MG63 (cell line): ENCODE data around the gene UNC45B. TPM values are rescaled to one million over a fixed set of nuclear protein-coding genes. Genes with fewer than 3 reads are reported as not detected.
"Not testable (repeated sequence)": the region's sequence is repeated elsewhere in the genome, so short reads cannot be mapped to it uniquely, and the experiment has no call there.

Source experiments
- DNase-seq: peaks from one replicate; pipeline ENCODE4 v3.0.0-alpha.2; 2020
- H3K27me3 ChIP-seq: fragments of 250-450 bp; sonication (Bioruptor Pico); 2 replicates; pipeline ENCODE4 v1.5.1; 2020; ENCODE audit warnings: mild to moderate bottlenecking, moderate library complexity
- H3K36me3 ChIP-seq: fragments of 250-450 bp; sonication (Bioruptor Pico); 2 replicates; pipeline ENCODE4 v1.5.1; 2020; ENCODE audit warnings: mild to moderate bottlenecking, moderate library complexity
- H3K4me3 ChIP-seq: fragments of 250-450 bp; sonication (Bioruptor Pico); 2 replicates; pipeline ENCODE4 v1.5.1; 2020; ENCODE audit warnings: mild to moderate bottlenecking, moderate library complexity
- H3K9me3 ChIP-seq: fragments of 250-450 bp; sonication (Bioruptor Pico); 2 replicates; pipeline ENCODE4 v1.5.1; 2020; ENCODE audit warnings: mild to moderate bottlenecking, moderate library complexity
- total RNA-seq: library from RNA; depleted of rRNA; stranded (reverse); fragments of >200 nt; shearing (Covaris generic); gene quantifications from 2 replicates; pipeline ENCODE4 v1.2.3, GENCODE V29; 2014; ENCODE audit warnings: low replicate concordance

The UNC45B gene
- total RNA-seq, 1 experiment from 2014 or later = not detected

DNA sequence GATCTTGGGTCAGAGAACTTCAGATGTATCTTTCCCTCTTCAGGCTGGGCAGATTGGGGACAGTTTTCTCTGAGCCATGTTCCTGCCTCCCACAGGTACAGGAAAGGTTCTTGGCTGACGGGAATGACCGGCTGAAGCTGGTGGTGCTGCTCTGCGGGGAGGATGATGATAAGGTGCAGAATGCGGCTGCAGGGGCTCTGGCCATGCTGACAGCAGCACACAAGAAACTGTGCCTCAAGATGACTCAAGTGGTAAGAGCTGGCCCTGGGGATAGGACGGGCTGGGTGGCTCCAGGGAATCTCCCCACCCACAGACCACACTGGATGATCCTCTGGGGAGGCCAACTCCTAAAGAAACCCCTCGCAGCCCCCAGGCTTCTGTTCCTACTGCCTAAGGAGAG lies 35.7 kb downstream of the UNC45B start:
- H3K4me3 ChIP-seq = no peak overlapping the region
- no peaks in the 10 kb centered on the region for H3K9me3 ChIP-seq
- H3K27me3 ChIP-seq = no peaks in the 10 kb centered on the region
- H3K36me3 ChIP-seq = no peaks in the 10 kb centered on the region
- no peak for DNase-seq

DNA sequence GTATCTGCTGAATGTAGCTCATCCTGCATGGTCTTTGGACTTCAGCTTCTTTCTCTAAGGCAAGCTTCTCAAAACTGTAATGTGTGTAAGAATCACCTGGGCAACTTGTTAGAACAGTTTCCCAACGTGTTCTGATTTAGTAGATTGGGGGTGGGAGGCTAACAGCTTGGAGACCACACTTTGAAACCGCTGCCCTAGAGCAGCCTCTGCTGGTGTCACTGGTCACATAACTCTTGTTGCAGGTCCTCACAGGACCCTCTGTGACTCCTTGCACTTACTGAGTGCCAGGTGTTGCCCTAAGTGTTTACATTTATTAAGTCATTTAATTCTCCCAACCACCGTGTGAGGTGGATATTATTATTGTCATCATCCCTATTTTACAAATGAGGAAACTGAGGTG lies 36.7 kb downstream of the UNC45B start:
- H3K36me3 ChIP-seq = no peaks in the 10 kb centered on the region
- no peak for DNase-seq

DNA sequence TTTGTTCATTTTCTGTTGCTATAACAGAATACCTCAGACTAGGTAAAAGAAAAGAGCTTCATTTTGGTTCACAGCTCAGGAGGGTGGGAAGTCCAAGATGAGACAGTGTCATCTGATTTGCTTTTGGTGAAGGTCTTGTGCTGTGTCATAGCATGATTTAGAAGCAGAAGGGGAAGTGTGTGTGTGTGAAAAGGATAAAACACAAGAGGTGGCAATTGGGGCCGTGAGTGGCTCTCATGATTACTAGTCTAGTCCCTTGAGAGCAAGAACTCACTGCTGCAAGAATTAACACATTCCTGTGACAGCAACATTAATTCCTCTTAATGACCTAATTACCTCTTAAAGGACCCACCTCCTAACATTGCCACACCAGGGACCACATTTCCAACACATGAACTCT lies 38.2 kb downstream of the UNC45B start:
- no peak for DNase-seq
- Histone ChIP-seq H3K4me3 (no peak overlapping the region), H3K9me3 (no peaks in the 10 kb centered on the region; the same call in 1 of the 2 replicates), H3K27me3 (no peaks in the 10 kb centered on the region), H3K36me3 (no peaks in the 10 kb centered on the region)

More for the DNA sequence above, 36.7 kb downstream of the UNC45B start:
- H3K9me3 ChIP-seq = no peaks in the 10 kb centered on the region
- no peaks in the 10 kb centered on the region for H3K27me3 ChIP-seq
- H3K4me3 ChIP-seq = no peak overlapping the region

DNA sequence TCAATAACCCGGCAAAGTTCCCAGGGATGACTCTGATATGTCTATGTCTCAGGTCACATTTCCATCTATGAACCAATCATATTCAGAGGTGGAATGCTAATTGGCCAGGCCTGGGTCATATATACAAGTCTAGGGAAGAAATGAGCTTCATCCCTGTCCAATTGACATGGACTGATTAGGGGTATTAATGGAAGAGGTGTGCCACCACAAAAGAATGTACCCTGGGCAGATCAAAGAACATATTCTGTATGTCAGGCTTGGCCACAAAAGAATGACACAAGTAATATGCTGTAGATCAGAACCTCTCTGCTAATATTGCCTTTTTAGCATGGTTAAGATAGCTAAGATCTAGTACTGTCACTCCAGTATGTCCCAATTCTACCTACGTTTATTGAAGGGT lies 39.9 kb downstream of the UNC45B start:
- DNase-seq = no peak
- H3K36me3 ChIP-seq = no peaks in the 10 kb centered on the region
- no peaks in the 10 kb centered on the region for H3K27me3 ChIP-seq
- H3K9me3 ChIP-seq = no peaks in the 10 kb centered on the region; the same call in 1 of the 2 replicates
- no peak overlapping the region for H3K4me3 ChIP-seq

DNA sequence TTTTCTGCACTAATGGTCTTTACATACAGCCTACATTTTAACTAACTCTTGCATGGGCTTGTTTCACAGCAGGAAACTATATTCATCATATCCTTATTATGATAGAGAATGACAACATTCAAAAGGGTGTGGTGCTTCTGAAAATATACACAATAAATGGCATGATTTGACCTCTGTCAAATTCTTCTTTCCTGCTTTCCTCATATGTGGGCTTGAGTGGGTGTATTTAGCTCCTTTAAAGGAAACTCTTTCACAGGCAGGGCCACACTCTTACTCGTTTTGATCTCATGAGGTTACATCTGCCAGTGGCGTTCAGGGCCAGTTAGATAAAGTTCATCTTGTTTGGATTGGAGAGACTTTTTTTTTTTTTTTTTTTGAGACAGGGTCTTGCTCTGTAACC lies 40.5 kb downstream of the UNC45B start:
- H3K27me3 ChIP-seq = no peaks in the 10 kb centered on the region
- DNase-seq = peak; percentile 10
- H3K36me3 ChIP-seq = no peaks in the 10 kb centered on the region
- H3K9me3 ChIP-seq = no peaks in the 10 kb centered on the region; the same call in 1 of the 2 replicates
- H3K4me3 ChIP-seq = no peak overlapping the region

DNA sequence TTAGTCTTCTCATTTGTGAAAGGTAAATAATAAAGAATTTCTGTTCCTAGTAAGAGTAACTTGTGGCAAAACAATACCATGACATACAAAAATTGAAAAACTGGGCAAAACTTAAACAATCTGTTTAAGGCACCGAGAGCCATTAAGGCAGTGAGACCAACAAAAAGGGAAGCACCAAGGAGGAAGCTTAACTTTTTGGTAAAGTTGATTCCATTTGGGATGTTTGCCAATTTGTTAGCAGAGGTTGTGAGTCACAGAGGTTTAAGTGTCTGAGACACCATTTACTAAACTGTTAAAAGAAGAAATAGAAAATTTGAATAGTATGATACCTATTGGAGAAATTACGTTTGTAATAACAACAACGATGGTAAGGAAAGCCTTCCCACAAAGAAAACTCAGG lies 41.7 kb downstream of the UNC45B start:
- no peak for DNase-seq

DNA sequence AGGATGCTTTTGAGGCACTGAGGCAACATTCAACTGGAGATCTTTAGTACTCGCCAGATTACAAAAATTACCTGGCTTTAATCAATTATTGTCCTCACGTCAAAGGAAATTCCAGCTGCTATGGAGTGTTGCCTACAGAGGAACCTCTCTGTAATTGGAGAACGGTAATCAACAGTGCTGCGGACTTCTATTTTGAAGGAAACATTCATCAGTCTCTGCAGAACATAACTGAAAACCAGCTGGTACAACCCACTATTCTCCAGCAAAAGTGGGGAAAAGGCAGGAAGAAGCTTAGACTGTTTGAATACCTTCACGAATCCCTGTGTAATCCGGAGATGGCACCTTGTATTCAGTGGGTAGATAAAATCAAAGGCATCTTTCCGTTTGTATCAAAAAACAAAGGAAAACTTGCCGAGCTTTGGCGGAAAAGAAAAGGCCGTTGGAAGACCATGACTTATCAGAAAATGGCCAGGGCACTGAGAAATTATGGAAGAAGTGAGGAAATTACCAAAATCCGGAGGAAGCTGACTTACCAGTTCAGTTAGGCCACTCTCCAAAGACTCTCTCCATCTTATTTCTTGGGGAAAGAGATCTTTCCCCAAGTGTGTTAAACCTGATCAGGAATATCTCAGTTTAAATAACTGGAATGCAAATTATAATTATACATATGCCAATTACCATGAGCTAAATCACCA lies 43.5 kb downstream of the UNC45B start:
- DNase-seq = no peak
- Histone ChIP-seq H3K36me3 (no peaks in the 10 kb centered on the region), H3K27me3 (no peaks in the 10 kb centered on the region), H3K4me3 (no peak overlapping the region), H3K9me3 (no peaks in the 10 kb centered on the region; the same call in 1 of the 2 replicates)

More for the DNA sequence above, 41.7 kb downstream of the UNC45B start:
- Histone ChIP-seq H3K27me3 (no peaks in the 10 kb centered on the region), H3K9me3 (no peaks in the 10 kb centered on the region; the same call in 1 of the 2 replicates), H3K36me3 (no peaks in the 10 kb centered on the region), H3K4me3 (no peak overlapping the region)

DNA sequence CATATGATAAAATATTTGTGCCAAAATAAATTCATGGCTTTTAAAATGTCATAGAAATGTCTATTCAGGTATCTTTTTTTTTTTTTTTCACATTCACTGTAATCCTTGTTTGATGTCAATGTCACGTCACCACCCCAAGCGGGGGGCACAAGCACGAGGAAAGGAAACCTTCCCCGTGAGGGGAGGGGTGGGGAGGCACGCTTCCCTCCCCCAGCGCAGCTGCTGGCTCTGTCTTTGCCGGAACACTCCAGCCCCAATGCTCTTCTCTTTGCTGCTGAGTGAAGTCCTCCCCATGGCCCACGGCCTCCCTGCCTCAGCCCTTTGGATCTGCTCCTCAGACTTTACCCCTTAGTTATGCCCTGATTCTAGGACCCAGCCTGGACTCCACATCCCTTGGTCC lies 45.1 kb downstream of the UNC45B start:
- Histone ChIP-seq H3K9me3 (peaks cover 3% of the 10 kb centered on the region; the same call in 1 of the 2 replicates), H3K36me3 (no peaks in the 10 kb centered on the region), H3K27me3 (no peaks in the 10 kb centered on the region), H3K4me3 (no peak overlapping the region)
- DNase-seq = no peak

DNA sequence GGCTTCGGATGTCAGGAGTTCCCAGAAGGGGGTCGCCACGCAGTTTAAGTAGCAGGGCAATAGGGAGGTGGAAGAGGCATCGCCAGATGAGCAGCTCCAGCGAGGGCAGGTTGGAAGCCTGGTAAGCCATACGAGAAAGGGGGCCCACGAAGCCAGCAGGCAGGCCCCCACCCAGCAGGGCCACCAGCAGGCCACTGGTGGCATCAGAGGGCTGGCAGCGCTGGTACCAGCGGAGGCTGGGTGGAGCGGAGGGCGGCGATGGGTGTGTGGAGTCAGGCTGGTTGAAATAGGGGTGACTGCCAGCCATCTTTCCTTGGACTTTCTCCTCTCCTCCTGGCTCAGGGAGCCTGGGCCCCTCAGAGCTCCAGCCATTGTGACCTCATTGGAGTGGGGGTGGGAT lies 46.4 kb downstream of the UNC45B start, which contains the start of gene SLC35G3:
TSS of gene SLC35G3 (minus strand) at position 393 of the 400 bp plus-strand sequence. CDS start at position 307, 86 bp downstream.
- not testable (repeated sequence) for DNase-seq, H3K9me3 ChIP-seq, H3K36me3 ChIP-seq, H3K4me3 ChIP-seq, H3K27me3 ChIP-seq

DNA sequence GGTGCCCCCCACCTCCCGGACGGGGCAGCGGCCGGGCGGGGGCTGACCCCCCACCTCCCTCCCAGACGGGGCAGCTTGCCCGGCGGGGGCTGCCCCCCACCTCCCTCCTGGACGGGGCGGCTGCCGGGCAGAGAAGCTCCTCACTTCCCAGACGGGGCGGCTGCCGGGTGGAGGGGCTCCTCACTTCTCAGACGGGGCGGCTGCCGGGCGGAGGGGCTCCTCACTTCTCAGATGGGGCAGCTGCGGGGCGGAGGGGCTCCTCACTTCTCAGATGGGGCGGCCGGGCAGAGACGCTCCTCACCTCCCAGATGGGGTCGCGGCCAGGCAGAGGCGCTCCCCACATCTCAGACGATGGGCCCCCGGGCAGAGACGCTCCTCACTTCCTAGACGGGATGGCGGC lies 47.4 kb downstream of the UNC45B start:
- not testable (repeated sequence) for H3K9me3 ChIP-seq, H3K36me3 ChIP-seq, H3K27me3 ChIP-seq, DNase-seq, H3K4me3 ChIP-seq

DNA sequence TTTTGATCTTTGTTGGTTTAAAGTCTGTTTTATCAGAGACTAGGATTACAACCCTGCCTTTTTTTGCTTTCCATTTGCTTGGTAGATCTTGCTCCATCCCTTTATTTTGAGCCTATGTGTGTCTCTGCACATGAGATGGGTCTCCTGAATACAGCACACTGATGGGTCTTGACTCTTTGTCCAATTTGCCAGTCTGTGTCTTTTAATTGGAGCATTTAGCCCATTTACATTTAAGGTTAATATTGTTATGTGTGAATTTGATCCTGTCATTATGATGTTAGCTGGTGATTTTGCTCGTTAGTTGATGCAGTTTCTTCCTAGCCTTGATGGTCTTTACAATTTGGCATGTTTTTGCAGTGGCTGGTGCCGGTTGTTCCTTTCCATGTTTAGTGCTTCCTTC lies 55.0 kb downstream of the UNC45B start:
- not testable (repeated sequence) for H3K27me3 ChIP-seq, H3K9me3 ChIP-seq, H3K36me3 ChIP-seq, H3K4me3 ChIP-seq, DNase-seq

DNA sequence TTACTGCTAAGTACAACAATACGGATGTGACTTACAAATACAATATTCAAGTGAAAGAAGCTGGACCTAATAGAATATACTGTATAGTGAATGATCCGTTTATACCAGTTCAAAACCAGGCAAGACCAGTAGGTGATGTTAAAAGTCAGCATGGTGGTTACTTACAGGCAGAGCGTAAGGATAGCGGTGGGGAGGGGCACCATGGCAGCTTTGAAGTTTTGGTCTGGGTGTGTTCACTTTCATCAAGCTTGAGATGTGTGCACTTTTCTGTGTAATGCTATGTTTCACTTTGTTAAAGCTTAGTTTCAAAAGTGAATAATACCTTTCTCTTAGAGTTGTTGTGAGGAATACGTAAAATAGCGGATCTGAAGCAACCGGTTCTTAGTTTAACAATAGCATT lies 63.1 kb downstream of the UNC45B start:
- Histone ChIP-seq H3K4me3 (no peak overlapping the region), H3K9me3 (no peaks in the 10 kb centered on the region), H3K36me3 (no peaks in the 10 kb centered on the region), H3K27me3 (peaks cover 12% of the 10 kb centered on the region; the same call in 1 of the 2 replicates)
- DNase-seq = no peak

DNA sequence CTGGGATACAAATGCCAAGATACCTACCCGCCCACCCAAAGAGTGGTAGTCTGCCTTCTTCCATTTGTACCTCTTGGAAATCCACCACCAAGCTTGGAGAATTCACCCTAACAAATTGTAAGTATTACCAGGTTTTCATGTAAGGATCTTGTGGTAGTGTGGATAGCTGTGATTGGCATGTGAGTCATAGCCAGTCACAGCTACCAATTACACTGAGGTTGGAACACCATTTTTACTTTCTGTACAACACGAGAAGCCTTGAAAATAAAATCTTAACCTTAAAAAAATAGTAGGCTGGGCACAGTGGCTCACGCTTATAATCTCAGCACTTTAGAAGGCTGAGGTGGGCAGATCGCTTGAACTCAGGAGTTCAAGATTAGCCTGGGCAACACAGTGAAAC lies 65.1 kb downstream of the UNC45B start:
- no peak for DNase-seq
- Histone ChIP-seq H3K4me3 (no peak overlapping the region), H3K9me3 (no peaks in the 10 kb centered on the region), H3K36me3 (no peaks in the 10 kb centered on the region), H3K27me3 (peaks cover 13% of the 10 kb centered on the region; the same call in 1 of the 2 replicates)

DNA sequence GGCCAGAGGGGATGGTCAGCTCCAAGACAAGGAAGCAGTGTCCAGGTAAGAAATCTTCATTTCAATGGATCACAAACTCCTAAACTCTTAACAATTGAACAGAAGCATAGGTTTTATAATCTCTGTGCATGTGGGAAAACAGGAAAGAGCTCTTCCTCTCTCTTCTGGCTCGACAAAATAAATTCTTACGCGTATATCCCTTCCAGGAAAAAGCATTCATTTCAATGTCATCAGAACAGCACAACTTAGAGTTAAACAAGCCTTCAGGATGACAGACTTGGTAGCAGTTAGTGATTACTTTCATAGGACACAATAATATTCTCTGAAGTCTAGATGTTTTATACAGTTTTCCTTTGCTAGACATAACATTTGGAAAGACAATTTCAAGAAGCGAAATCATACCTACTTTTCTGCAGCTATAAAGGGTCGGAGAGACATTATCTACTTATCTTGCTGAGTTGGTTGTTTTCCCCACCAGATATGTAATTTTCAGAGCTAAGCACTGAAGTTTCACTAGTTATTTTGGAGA lies 65.9 kb downstream of the UNC45B start:
- DNase-seq = no peak
- H3K9me3 ChIP-seq = no peaks in the 10 kb centered on the region
- H3K27me3 ChIP-seq = peaks cover 10% of the 10 kb centered on the region; the same call in 1 of the 2 replicates
- H3K4me3 ChIP-seq = no peak overlapping the region
- no peaks in the 10 kb centered on the region for H3K36me3 ChIP-seq

DNA sequence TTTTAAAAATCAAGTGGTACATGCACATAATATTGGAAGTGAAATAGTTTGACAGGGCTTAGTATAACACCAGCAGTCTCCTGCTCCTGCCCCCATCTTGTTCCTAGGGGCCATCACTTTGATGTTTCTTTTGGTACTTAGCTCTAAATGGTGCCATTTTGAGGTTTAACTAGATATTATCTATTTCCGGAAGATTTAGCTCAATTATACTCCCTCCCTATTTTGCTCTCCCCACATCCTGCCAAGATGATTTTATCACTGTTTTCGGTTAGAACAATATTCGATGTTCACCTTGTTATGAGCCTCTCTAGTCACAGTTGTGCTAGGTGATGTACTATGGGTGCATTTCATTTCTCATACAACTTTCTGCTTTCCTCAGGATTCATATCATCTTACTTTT lies 66.6 kb downstream of the UNC45B start:
- Histone ChIP-seq H3K27me3 (peaks cover 10% of the 10 kb centered on the region; the same call in 1 of the 2 replicates), H3K36me3 (no peaks in the 10 kb centered on the region), H3K9me3 (no peaks in the 10 kb centered on the region), H3K4me3 (no peak overlapping the region)
- no peak for DNase-seq

DNA sequence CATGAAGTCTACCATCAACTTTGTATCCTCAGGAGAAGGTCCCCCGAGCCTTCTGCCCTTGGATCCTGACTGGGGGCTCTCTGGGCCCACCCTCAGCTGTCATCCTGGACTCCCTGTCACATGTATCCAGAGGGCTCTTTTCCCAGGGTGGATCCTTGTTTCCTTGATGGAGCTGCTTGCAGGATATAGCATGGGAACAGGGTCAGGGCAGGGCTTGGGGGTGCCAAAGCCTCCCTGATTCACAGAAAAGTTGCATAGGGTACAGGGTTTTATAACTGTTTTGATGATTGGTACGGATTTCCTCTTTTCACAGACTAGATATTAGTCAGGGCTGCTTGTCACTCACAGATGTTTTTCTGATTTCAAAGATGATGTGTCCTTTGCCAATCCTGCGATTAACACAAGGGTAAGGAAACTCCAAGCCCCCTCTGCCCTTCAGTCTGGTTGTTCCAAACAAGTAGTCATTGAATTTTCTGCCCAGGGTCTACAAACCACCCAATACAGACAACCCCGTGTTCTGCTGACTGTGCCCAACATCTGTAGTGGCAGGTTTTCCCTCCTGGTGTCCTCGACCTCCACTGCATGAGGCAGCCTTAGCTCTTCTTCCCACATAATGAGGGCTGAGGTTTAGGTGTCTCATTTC lies 67.1 kb downstream of the UNC45B start:
- Histone ChIP-seq H3K9me3 (no peaks in the 10 kb centered on the region), H3K27me3 (peaks cover 10% of the 10 kb centered on the region; the same call in 1 of the 2 replicates), H3K36me3 (no peaks in the 10 kb centered on the region), H3K4me3 (no peak overlapping the region)
- DNase-seq = no peak

DNA sequence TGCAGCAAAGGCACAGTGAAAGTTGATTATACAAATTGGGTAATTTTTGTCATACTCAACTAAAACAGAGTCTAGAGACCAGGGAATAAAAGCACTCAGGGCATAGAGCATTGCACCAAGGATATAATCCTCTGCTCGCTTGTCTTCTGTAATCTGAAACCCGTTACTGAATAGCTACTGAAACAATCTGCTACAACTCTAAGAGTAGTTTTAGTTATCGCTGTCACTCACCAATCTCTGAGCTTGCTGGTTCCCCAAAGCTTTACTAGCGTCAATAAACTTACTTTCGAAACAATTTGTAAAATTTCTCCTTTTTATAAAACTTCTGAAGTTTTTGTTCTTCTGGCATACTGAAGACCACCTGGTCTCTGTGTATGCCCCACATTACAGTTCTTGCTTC lies 69.5 kb downstream of the UNC45B start:
- H3K27me3 ChIP-seq = peaks cover 10% of the 10 kb centered on the region; the same call in 1 of the 2 replicates
- H3K36me3 ChIP-seq = no peaks in the 10 kb centered on the region
- no peak overlapping the region for H3K4me3 ChIP-seq
- DNase-seq = no peak
- H3K9me3 ChIP-seq = no peaks in the 10 kb centered on the region
